Mesodermal cell (in vitro differentiated cells): ENCODE measurements around the gene NBPF6. TPM values are rescaled to one million over a fixed set of nuclear protein-coding genes. Genes with fewer than 3 reads are reported as not detected.
"Not testable (repeated sequence)": the region's sequence is repeated elsewhere in the genome, so short reads cannot be mapped to it uniquely, and the experiment has no call there.

Source experiments
- H3K27ac ChIP-seq: 2 replicates; pipeline ENCODE4 v1.7.0; 2013; ENCODE audit warnings: mild to moderate bottlenecking, low read depth, low read length, moderate library complexity; ENCODE audit not compliant: severe bottlenecking
- H3K36me3 ChIP-seq: 2 replicates; pipeline ENCODE4 v1.7.1; 2013; ENCODE audit warnings: mild to moderate bottlenecking, low read length, moderate library complexity; ENCODE audit not compliant: control insufficient read depth, insufficient read depth
- H3K4me1 ChIP-seq: one replicate; pipeline ENCODE4 v1.7.1; 2013; ENCODE audit warnings: mild to moderate bottlenecking, low read length; ENCODE audit not compliant: insufficient read depth, control insufficient read depth, poor library complexity, severe bottlenecking
- H3K4me3 ChIP-seq: 2 replicates; pipeline ENCODE4 v1.7.0; 2013; ENCODE audit warnings: low read length, control low read depth, mild to moderate bottlenecking; ENCODE audit not compliant: insufficient read depth, poor library complexity, severe bottlenecking; ENCODE audit errors: extremely low read depth
- H3K9me3 ChIP-seq: 2 replicates; pipeline ENCODE4 v1.7.1; 2013; ENCODE audit warnings: mild to moderate bottlenecking, low read length, moderate library complexity; ENCODE audit not compliant: control insufficient read depth
- WGBS, 2 experiments: methylation state at CpG; one replicate each; pipeline ENCODE4 v1.1.5; 2013; ENCODE audit warnings: missing lambda C conversion rate in 2 of 2; ENCODE audit not compliant: insufficient coverage in 2 of 2; 5-methylcytosine and 5-hydroxymethylcytosine counted together
- polyA plus RNA-seq, 2 experiments: library from polyadenylated mRNA; stranded (reverse); fragments of 50-300 nt; gene quantifications; one replicate each; pipeline ENCODE4 v1.2.3, GENCODE V29; 2013

The NBPF6 gene, protein sequence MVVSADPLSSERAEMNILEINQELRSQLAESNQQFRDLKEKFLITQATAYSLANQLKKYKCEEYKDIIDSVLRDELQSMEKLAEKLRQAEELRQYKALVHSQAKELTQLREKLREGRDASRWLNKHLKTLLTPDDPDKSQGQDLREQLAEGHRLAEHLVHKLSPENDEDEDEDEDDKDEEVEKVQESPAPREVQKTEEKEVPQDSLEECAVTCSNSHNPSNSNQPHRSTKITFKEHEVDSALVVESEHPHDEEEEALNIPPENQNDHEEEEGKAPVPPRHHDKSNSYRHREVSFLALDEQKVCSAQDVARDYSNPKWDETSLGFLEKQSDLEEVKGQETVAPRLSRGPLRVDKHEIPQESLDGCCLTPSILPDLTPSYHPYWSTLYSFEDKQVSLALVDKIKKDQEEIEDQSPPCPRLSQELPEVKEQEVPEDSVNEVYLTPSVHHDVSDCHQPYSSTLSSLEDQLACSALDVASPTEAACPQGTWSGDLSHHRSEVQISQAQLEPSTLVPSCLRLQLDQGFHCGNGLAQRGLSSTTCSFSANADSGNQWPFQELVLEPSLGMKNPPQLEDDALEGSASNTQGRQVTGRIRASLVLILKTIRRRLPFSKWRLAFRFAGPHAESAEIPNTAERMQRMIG
- polyA plus RNA-seq (2013, experiment 1 of 2), result 0.52 TPM
- not detected for polyA plus RNA-seq (2013, experiment 2 of 2)

DNA sequence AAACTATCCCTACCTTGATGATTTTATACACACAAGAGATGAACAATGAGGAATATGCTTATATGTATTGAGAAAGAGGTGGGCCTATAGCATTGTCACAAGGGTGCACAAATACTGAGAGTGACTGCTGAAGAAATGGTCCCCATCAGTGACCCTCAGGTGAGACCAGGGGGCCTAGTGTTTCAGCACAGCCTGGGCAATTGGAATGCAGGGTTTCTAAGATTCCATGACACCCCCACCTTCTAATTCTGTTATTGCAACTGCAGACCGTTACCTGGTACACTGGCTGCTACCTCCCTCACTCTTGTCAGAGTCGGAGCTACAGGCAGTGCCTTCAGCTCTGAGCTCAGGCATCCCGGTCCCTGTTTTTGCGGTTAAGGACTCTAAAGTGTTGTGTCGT lies at the start of gene NBPF6:
Gene NBPF6, plus strand, starts transcription at position 301 of the 400 bp plus-strand sequence. CDS start 259 bp downstream, outside the sequence.
- no CpG with 5 or more reads among the region's 5 CpGs for WGBS, 2 experiments
- not testable (repeated sequence) for H3K9me3 ChIP-seq, H3K4me3 ChIP-seq, H3K4me1 ChIP-seq, H3K27ac ChIP-seq, H3K36me3 ChIP-seq

DNA sequence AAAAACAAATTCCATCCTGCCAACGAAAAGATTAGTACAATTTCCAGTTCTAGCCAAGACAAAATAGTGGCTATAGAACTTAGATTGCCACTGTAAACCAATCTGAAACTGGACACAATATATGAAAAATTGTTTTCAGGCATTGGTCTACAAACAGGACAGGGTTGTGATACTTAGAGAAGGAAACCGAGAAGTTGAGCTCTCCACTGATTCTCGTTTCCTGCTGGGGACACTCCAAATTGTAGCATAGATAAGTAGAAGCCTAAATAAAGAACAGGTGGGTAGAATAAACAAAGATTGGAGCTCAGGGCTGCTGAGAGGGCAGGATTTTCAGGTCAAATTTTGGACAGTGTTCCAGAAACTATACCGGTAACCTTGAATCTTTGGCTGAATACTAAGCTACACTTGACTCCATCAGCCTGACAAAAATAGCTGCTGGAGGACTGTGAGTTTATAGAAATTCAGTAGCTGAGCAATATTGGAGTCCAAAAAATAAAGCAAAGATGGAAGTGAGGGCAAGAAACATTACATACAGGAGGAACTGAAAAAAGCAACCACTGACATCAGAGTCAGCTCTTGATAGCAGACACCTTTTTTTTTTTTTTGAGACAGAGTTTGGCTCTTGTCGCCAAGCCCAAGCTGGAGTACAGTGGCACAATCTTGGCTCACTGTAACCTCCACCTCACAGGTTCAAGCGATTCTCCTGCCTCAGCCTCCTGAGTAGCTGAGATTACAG lies 38.9 kb upstream of the NBPF6 start:
- H3K4me3 ChIP-seq, H3K4me1 ChIP-seq, H3K9me3 ChIP-seq, H3K27ac ChIP-seq, H3K36me3 ChIP-seq: not testable (repeated sequence)
- WGBS, 2 experiments, result no CpG with 5 or more reads among the region's 6 CpGs

DNA sequence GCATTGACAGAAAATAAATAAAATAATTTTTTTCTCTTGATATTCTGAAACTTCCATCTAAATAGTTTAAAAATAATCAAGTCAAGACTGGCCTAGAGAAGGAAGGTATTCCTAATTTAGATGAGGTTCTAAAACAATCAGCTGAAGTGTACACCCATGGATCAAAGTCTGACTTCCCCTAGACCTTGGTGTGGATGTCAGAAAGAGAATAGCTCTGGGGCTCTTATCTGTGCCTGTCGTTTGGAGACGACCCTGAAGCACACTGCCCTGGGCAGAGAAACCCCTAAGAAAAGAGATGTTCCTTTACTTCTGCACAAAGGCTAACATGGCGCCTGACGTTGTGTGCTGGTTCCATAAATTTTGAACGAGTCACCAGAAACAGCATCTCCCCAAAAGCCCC lies 30.0 kb upstream of the NBPF6 start:
- not testable (repeated sequence) for H3K9me3 ChIP-seq, H3K27ac ChIP-seq, H3K4me3 ChIP-seq, H3K4me1 ChIP-seq, H3K36me3 ChIP-seq
- WGBS, 2 experiments, result no CpG with 5 or more reads among the region's 5 CpGs

DNA sequence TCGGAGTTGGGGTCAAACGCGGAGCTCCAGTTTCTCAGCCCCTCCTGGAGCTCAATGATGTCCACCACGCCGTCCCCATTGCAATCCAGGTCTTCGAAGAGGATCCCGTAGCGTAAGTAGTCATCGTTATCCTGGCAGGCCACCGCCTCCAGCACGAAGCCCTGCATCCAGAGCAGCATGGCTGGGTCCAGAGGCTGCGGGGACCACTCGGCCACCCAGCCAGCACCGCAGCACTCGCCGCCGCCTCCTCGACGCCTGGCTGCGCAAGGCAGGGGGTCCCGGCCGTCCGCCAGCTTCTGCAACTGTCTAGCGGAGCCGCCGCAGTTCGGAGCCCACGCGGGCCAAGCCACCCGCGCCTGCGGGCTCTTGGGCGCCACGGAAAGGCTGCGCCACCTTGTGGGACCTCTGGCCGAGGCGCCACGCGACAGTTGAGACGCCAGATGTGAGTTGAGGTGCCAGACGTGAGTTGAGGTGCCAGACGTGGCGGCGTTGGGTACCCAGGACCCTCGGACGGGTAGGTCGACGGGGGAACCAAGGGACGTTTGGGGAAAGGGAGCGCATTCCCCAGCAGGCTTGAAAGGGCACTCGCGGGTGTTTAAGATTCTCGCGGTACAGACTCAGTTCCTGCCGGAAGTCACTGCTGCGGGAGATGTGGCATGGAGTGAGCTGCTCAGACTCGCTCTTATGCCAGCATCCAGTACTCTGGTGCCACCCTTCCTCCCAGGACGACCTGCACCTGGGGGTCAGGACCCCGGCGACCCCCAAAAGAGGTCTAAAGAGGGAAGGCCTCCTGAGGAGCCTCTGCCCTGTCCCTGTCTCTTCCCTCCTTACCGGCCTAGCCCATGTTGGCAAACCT lies 28.9 kb upstream of the NBPF6 start:
- not testable (repeated sequence) for H3K4me3 ChIP-seq, H3K4me1 ChIP-seq, H3K9me3 ChIP-seq, H3K36me3 ChIP-seq, H3K27ac ChIP-seq
- no CpG with 5 or more reads among the region's 61 CpGs for WGBS, 2 experiments

DNA sequence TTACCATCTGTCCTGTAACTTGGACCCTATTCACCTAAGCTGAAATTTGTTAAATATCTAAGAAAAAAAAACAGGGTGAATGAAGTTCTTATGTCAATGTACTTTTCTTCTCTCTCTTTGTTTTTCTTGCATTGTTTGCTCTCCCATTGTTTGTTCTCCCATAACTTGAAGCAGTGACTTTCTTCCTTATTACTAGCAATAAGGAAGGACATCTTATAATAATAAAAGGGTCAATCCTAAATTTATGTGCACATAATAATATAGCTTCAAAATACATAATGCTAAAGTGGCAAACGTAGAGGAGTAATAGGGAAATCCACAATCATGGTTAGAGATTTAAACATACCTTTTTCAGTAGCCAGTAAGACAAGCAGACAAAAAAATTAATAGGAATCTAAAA lies 23.3 kb upstream of the NBPF6 start:
- not testable (repeated sequence) for H3K27ac ChIP-seq, H3K36me3 ChIP-seq, H3K4me1 ChIP-seq, H3K9me3 ChIP-seq, H3K4me3 ChIP-seq
- no CpG with 5 or more reads among the region's 1 CpG for WGBS, 2 experiments

DNA sequence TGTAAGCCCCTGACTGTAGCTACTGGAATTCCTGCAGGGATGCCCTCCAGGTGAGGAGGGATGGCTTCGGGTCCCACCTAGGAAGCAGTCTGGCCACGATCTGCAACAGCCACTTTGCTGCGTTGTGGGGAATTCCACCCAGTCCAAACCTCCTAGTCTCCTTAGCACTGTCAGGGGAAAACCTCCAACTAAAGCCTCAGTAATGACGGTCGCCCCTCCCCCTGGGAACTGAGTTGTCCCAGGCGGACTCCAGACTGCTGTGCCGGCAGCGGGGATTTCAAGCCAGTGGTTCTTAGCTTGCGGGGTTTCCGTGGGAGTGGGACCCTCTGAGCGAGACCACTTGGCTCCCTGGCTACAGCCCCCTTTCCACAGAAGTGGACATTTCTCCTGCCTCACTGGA lies 18.1 kb upstream of the NBPF6 start:
- WGBS, 2 experiments, result no CpG with 5 or more reads among the region's 11 CpGs
- not testable (repeated sequence) for H3K27ac ChIP-seq, H3K9me3 ChIP-seq, H3K4me1 ChIP-seq, H3K36me3 ChIP-seq, H3K4me3 ChIP-seq

DNA sequence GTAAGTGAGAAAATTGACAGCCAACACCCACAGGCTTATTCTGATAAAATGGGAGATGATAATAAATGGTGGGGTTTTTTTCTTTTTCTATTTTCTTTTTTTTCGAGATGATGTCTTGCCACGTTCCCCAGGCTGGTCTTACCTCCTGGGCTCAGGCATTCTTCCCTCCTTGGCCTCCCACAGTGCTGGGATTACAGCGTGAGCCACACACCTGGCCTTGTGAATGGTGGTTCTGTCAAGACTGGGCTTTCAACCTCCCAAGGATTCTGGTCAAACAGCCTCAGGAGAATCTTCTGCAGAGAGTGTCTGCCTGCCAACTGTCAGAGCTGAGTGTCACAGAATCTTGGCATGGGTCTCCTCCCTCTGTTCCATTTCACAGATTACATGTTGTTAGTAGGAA lies 16.7 kb upstream of the NBPF6 start:
- not testable (repeated sequence) for H3K36me3 ChIP-seq, H3K27ac ChIP-seq, H3K4me1 ChIP-seq, H3K9me3 ChIP-seq, H3K4me3 ChIP-seq
- WGBS, 2 experiments, result no CpG with 5 or more reads among the region's 3 CpGs

DNA sequence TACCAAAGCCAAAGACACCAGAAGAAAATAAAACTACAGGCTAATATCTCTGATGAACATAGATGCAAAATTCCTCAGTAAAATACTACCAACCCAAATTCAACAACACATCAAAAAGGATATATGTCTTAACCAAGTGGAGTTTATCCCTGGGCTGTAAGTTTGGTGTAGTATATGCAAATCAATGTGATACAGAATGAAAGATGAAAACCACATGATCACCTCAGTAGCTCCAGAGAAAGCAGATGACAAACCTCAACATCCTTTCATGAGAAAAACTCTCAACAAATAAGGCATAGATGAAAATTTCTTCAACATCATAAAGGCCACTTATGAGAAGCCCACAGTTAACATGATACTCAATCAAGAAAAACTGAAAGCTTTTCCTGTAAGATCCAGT lies 11.6 kb upstream of the NBPF6 start:
- not testable (repeated sequence) for H3K36me3 ChIP-seq, H3K27ac ChIP-seq, H3K9me3 ChIP-seq, H3K4me1 ChIP-seq, H3K4me3 ChIP-seq

DNA sequence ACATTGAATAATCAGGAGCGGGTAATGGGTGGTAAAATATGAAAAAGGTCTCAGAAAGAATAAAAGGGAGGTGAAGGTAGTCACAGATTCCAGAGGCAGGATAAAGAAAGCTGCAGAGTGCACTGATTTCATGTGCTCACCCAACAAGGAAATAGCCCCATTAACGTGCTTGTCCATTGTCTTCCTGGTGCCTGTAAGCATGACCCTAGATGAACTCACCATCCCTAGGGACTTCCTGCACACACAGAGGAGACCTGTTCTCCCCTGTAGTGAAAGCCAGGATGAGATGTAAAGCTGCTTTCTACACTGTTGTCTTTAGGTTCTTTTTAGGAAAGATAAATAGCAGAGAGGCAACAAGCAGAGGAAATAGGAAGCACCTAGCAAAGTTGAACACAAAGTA lies 4.4 kb downstream of the NBPF6 start:
- WGBS, 2 experiments, result no CpG with 5 or more reads among the region's 2 CpGs
- not testable (repeated sequence) for H3K4me3 ChIP-seq, H3K27ac ChIP-seq, H3K4me1 ChIP-seq, H3K36me3 ChIP-seq, H3K9me3 ChIP-seq

DNA sequence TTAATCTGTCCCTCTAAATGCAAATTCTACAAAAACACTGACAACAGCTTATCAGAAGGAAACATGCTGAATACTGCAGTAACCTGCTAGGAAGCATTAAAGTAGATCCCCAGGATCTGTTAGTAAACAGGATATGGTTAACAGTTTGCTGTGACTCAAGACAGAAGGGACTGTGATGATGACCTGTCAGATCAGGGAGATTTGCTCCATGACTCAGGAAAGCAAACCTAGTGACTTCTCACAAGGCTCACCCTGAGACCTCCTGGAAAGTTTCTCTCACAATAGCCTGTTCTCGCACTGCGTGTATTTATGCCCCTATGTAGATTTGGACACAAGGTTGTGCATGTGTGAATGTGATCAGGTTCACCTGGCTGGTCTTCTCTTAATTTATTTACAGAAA lies 8.5 kb downstream of the NBPF6 start:
- H3K36me3 ChIP-seq, H3K27ac ChIP-seq, H3K4me3 ChIP-seq, H3K4me1 ChIP-seq, H3K9me3 ChIP-seq: not testable (repeated sequence)
- no CpG with 5 or more reads among the region's 2 CpGs for WGBS, 2 experiments
